A673 (cell line): ENCODE data around the gene NAALADL2.

ENCODE experiments used
- EZH2 ChIP-seq: fragments of 200-600 bp; sonication (generic); IDR thresholded peaks from 2 replicates; pipeline ENCODE4 v1.6.1; 2017; ENCODE audit warnings: borderline replicate concordance, low read depth, mild to moderate bottlenecking, mixed read lengths, antibody characterized with exemption, low read length; ENCODE audit not compliant: poor library complexity, severe bottlenecking
- TF ChIP-seq, protein P1 (sequence below): fragments of 300-800, 200-600 bp; sonication (generic); conservative IDR thresholded peaks from 2 replicates; pipeline ENCODE4 v1.5.1; 2017; ENCODE audit warnings: low read depth, mild to moderate bottlenecking, antibody characterized with exemption, low read length, moderate library complexity, mixed read lengths

DNA sequence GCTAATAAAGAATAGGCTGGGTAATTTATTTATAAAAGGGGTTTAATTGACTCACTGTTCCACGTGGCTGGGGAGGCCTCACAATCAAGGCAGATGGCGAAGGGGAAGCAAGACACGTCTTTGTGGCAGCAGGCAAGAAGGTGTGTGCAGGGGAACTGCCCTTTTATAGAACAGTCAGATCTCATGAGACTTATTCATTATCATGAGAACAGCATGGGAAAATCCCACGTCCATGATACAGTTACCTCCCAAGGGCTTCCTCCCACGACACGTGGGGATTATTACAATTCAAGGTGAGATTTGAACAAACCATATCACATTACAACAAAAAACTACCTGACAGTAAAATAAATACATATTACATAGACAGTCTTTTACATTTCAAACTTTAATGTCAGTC lies 414.9 kb downstream of the NAALADL2 start:
- TF ChIP-seq, protein P1, sequence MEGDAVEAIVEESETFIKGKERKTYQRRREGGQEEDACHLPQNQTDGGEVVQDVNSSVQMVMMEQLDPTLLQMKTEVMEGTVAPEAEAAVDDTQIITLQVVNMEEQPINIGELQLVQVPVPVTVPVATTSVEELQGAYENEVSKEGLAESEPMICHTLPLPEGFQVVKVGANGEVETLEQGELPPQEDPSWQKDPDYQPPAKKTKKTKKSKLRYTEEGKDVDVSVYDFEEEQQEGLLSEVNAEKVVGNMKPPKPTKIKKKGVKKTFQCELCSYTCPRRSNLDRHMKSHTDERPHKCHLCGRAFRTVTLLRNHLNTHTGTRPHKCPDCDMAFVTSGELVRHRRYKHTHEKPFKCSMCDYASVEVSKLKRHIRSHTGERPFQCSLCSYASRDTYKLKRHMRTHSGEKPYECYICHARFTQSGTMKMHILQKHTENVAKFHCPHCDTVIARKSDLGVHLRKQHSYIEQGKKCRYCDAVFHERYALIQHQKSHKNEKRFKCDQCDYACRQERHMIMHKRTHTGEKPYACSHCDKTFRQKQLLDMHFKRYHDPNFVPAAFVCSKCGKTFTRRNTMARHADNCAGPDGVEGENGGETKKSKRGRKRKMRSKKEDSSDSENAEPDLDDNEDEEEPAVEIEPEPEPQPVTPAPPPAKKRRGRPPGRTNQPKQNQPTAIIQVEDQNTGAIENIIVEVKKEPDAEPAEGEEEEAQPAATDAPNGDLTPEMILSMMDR = no peak
- TF ChIP-seq EZH2 = no peak
